ENCODE results near the gene FBF1. TPM values are rescaled to one million over a fixed set of nuclear protein-coding genes. Genes with fewer than 3 reads are reported as not detected.

The FBF1 gene
- total and polyA plus RNA-seq, 2 donors (not counting 3 experiments of a cell fraction or from before 2014, with no cell fraction given) = 4.9 to 9.4 TPM

DNA sequence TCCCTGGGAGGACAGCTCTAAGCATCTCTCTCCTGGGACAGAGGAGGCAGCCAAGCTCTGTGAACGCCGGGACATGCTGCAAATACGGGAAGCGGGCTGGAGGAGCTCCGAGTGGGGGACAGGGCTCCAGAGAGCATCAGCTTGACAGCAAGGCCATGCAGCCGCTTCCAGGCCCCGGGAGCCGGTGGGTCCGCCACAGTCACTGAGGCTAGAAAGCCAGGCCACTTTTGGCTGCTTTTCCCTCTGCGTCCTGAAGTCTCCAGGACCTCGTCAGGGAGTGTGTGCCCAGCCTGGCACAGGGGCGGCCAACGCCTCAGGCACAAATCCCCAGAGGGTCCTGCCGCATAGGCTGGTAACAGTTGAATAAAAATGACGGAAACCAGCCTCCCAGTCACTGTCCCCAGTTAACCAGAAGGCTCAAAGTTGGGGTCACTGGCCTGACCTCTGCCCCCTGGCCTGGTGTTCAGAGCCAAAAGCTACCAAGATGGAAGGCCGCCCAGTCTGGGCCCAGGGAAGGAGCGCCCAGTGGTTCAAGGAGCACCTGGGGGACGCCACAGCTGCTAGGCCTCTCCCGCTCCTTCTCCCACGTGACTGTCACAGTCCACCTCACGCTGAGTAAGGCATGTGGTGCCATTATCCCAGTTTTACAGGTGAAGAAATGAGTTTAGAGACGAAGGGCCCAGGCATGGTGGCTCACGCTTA, 40.9 kb downstream of the FBF1 start:
- dilution Hi-C loops (cut with MboI; ENCODE audit: extremely low pct_ligation_motif_present, low sequenced_read_pairs) = no loop called here
- H3K4me3 ChIP-seq (replicated peaks in 1 of 3; ENCODE audit: insufficient read depth in 1 of 3, low read depth in 1 of 3, low read length in 3 of 3) = no peak overlapping the region
- H3K27ac ChIP-seq (ENCODE audit: insufficient read depth, low read depth, low read length) = no peak overlapping the region
- no peaks in the 10 kb centered on the region for H3K27me3 ChIP-seq (ENCODE audit: control insufficient read depth in 2 of 2, insufficient read depth in 2 of 2, low read length in 2 of 2)
- ChIA-PET POLR2A (no interaction called here), CTCF (interaction anchor here (0.9 kb wide), 1 partner anchor 39 kb away, joined by 3 read pairs; no protein-coding TSS in a partner anchor)
- FAIRE-seq = no peak
- H3K9me3 ChIP-seq (replicated peaks; ENCODE audit: control insufficient read depth, insufficient read depth, low read length) = no peaks in the 10 kb centered on the region
- H3K4me1 ChIP-seq (ENCODE audit: control insufficient read depth, extremely low read depth, insufficient read depth, low read length) = peaks cover 25% of the 10 kb centered on the region
- H4K20me1 ChIP-seq (replicated peaks; ENCODE audit: control insufficient read depth, extremely low read depth, insufficient read depth, low read length) = no peaks in the 10 kb centered on the region
- DNase-seq (ENCODE audit: low read depth, low spot score) = no peak
- H3K79me2 ChIP-seq (ENCODE audit: control insufficient read depth, insufficient read depth, low read length) = peaks cover 19% of the 10 kb centered on the region
- TF ChIP-seq JUN (IDR thresholded peaks at IDR 0.05; ENCODE audit: borderline replicate concordance, insufficient read depth, insufficient read length, low read depth) (no peak), GATA2 (IDR thresholded peaks at IDR 0.05; ENCODE audit: insufficient read depth, insufficient read length, low read depth, low read length) (no peak), POLR2A (IDR thresholded peaks at IDR 0.05; ENCODE audit: low read depth, low read length) (no peak), MYC (IDR thresholded peaks at IDR 0.05; ENCODE audit: low read depth, low read length) (no peak), FOS (IDR thresholded peaks at IDR 0.05; ENCODE audit: borderline replicate concordance, insufficient read depth, low read length) (no peak), EZH2 (IDR thresholded peaks at IDR 0.05; ENCODE audit: borderline replicate concordance, low read depth, low read length, severe bottlenecking) (no peak), POLR2AphosphoS5 (IDR thresholded peaks at IDR 0.05; ENCODE audit: insufficient read depth, low read depth, low read length) (no peak)
- TF ChIP-seq, protein P1, sequence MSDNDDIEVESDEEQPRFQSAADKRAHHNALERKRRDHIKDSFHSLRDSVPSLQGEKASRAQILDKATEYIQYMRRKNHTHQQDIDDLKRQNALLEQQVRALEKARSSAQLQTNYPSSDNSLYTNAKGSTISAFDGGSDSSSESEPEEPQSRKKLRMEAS (IDR thresholded peaks at IDR 0.05; ENCODE audit: insufficient read depth, insufficient read length) = no peak
- no peaks in the 10 kb centered on the region for H3K9me1 ChIP-seq (replicated peaks; ENCODE audit: control insufficient read depth, extremely low read depth, insufficient read depth, low read length)
- H3K36me3 ChIP-seq (ENCODE audit: control insufficient read depth in 2 of 2, extremely low read depth in 1 of 2, insufficient read depth in 2 of 2, low read length in 2 of 2) = peaks cover 7 to 28% of the 10 kb centered on the region in 2 experiments
- H3K4me2 ChIP-seq (ENCODE audit: insufficient read depth, low read length) = no peak overlapping the region
- BruUV-seq (replicated peaks) = no TSS peak
- intact Hi-C loops (cut with micrococcal nuclease) = loop anchor here (5.0 kb wide), 1 partner anchor 123 kb away; a partner anchor contains a TSS
- H2AFZ ChIP-seq (ENCODE audit: low read depth, low read length) = no peak overlapping the region
- H3K9ac ChIP-seq (replicated peaks; ENCODE audit: extremely low read depth, insufficient read depth, low read length) = no peak overlapping the region

Measured in endothelial cell of umbilical vein (primary cell).